Body of pancreas (tissue), 4 donors: ENCODE data around the gene PPP4R1.

Source experiments
- POLR2A ChIP-seq, 3 donors: fragments of 450-650 bp; IDR thresholded peaks; one replicate each; pipeline ENCODE4 v1.6.1; 2016; ENCODE audit warnings: antibody characterized with exemption in 3 of 3, mild to moderate bottlenecking in 2 of 3
- TF ChIP-seq, protein P1 (sequence below), 7 experiments: fragments of 450-650 bp in 4 of 7; fragments of 200-600 bp in 3 of 7; sonication (generic) in 3 of 7; IDR thresholded peaks; one replicate each; pipeline ENCODE4 v1.5.1; 2016 to 2019; ENCODE audit warnings: antibody characterized with exemption in 7 of 7

DNA sequence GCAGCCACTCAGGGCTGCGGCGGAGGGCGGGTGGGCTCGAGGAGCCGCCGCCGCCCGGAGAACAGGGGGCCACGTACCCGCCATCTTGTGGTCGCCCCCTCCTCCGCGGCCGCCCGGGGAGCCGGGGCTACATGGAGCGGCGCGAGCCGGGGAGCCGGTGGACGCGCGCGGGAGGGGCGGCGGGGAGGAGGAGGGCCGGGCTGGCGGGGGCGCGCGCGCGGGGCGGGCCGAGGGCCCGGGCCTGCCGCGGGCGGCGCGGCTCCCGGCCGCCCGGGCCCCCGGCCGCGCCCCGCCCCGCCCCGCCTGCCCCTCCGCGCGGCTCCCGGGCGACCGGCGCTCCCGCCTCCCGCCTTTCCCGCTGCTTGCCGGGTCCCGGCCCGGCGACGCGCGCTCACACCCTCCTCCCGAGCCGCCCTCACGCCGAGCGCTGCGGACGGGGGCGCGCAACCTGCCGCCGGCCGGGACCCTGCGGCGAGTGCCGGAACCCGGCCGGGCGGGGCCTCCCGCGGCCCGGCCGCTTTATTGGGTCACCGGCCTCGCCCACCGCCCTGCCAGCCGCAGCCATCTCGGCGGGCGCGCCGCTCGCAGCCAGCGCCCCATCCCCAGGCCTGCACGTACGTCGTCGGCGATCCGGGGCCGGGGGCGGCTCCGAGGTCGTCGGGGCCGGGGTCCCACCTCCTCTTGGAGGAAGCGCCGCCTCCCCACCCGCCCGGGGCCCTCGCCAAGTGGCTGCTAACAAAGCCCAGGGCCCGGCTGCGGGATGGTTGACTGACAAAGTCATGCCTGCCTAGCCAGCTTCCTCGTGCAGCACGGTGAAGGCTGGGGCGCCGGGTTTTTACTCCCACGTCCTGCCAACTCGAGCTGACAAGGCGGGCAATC lies at the start of gene PPP4R1:
- TF ChIP-seq, protein P1, sequence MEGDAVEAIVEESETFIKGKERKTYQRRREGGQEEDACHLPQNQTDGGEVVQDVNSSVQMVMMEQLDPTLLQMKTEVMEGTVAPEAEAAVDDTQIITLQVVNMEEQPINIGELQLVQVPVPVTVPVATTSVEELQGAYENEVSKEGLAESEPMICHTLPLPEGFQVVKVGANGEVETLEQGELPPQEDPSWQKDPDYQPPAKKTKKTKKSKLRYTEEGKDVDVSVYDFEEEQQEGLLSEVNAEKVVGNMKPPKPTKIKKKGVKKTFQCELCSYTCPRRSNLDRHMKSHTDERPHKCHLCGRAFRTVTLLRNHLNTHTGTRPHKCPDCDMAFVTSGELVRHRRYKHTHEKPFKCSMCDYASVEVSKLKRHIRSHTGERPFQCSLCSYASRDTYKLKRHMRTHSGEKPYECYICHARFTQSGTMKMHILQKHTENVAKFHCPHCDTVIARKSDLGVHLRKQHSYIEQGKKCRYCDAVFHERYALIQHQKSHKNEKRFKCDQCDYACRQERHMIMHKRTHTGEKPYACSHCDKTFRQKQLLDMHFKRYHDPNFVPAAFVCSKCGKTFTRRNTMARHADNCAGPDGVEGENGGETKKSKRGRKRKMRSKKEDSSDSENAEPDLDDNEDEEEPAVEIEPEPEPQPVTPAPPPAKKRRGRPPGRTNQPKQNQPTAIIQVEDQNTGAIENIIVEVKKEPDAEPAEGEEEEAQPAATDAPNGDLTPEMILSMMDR (IDR thresholded peaks at IDR 0.05) = peak in 1 of 7 experiments; percentile 4
- TF ChIP-seq POLR2A (IDR thresholded peaks at IDR 0.05) = peak; percentile 49 to 74 (median 68)
